22Rv1 (cell line): ENCODE data around the gene DHCR24.

Source experiments
- ZFX ChIP-seq: fragments of 450-650 bp; IDR thresholded peaks from 2 replicates; pipeline ENCODE4 v1.6.1; 2017; ENCODE audit warnings: antibody characterized with exemption, borderline replicate concordance
- TF ChIP-seq, protein P1 (sequence below): fragments of 450-650 bp; IDR thresholded peaks from 2 replicates; pipeline ENCODE4 v1.5.1; 2017; ENCODE audit warnings: mild to moderate bottlenecking

DNA sequence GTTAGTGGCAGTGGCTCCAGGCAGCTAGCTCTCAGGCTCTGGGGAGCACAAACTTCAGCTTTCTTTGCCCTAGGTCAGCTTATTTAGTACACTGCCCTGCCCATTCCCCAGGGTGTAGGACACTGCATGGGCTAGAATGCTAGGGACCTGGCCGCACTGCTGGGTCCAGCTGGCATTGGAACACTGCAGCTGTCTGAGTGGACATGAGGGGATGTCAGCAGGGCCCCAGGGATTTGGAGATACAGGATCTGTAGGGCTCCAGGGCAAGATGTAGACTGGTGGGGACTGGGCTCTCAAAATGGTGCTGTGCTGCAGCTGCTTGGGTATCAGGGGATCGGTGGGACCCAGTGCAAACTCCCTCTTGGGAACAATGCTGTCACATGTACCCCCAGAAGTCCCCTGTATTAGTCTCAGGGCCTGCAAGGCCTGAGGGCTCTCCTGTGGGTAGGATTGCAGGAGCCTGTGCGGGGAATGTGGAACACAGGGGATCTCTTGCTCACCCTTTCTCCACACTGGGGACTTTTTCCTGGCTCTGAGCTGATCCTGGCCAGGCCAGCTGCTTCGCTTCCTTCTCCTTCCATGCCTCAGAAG, 60.7 kb downstream of the DHCR24 start:
- TF ChIP-seq, protein P1, sequence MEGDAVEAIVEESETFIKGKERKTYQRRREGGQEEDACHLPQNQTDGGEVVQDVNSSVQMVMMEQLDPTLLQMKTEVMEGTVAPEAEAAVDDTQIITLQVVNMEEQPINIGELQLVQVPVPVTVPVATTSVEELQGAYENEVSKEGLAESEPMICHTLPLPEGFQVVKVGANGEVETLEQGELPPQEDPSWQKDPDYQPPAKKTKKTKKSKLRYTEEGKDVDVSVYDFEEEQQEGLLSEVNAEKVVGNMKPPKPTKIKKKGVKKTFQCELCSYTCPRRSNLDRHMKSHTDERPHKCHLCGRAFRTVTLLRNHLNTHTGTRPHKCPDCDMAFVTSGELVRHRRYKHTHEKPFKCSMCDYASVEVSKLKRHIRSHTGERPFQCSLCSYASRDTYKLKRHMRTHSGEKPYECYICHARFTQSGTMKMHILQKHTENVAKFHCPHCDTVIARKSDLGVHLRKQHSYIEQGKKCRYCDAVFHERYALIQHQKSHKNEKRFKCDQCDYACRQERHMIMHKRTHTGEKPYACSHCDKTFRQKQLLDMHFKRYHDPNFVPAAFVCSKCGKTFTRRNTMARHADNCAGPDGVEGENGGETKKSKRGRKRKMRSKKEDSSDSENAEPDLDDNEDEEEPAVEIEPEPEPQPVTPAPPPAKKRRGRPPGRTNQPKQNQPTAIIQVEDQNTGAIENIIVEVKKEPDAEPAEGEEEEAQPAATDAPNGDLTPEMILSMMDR, result no peak
- no peak for TF ChIP-seq ZFX
